GM18868 (cell line): ENCODE measurements around the gene MIP.
"Not testable (repeated sequence)": the region's sequence is repeated elsewhere in the genome, so short reads cannot be mapped to it uniquely, and the experiment has no call there.

Source experiments
- ATAC-seq: cut with Tn5 transposase; IDR thresholded peaks from one replicate; pipeline ENCODE4 v1.9.1; 2021; ENCODE audit warnings: mild to moderate bottlenecking, moderate library complexity; ENCODE audit not compliant: unreplicated experiment

The MIP gene

DNA sequence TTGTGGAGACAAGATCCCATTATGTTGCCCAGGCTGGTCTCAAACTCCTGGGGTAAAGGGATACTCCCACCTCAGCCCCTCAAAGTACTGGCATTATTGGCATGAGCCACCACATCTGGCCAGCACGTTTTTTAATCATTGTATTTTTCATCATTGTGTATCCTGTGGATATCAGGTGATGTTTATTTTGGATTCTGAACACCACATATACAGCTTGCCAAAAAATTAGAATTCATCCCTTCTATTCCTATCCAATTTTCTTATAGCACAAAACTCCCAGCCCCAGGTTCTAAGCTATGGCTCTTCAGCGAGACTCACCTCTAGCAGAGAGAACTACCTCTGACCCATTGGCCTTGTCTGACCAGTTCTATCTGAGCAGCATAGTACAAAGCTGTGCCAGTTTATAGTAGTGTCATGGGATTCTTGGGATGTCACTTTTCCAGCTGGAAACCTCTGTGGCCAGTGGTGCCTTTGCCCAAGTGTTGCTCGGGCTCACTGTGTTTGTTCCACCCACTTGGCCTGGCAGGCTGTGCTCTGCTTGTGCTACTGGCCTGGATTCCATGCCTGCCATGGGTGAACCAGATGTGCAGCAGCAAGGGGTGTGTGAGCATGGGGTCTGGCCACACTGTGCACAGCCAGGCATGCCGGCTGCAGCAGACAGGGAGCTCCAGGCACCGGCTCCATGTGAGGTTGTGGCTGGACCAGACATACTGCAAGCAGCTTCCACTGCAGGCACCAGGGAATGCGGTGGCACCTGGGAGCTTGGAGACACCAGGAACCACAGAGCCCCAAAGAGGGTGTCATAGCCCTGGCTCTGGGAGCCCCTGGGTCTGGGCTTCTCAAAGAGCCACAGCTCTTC is 42.4 kb downstream of the MIP start:
- no peak for ATAC-seq

DNA sequence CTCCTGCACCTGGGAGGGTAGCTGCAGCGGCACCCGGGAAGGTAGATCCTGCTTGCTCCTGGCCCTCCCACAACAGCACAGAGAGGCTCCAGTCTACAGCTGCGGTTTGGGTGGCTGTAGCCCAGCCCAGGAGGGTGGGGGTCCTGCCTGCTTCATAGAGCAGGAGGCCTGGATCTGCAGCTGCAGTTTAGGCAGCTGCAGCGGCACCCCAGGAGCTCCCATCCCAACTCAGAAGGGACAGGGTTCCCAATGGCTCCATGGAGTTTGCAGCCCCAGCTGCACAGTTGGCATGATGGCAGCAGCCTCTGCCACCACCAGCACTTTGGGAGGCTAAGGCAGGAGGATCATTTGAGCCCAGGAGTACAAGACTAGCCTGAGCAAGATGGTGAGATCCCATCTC is 43.7 kb downstream of the MIP start:
- ATAC-seq = no peak

DNA sequence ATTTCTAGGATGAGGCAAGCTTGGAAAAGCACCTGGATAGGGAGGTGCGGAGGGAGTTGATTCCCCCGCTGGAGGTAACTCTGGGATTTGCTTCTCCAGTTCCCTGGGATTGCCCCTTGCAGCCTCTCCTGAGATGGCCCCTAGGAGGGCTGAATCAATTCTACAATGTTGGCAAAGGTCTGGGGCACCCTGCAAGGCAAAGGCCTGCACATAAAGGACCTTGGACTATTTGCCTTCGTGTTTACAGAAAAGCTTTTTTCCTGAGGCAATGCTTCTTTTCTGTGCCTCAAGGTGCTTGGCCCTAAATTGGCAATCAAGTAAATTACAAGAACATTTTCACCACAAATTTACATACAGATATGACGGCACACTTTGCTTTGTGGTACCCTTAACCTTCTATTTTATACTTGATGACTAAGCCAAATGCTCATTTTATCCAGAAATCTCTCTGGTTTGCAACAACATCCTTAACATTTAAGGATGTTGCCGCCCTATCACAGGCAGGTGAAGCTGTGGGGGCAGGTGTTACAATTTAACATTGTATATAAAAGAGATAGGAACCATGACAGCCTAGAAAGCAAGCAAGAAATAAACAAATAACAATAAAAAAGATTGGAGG is 45.5 kb downstream of the MIP start:
- no peak for ATAC-seq

DNA sequence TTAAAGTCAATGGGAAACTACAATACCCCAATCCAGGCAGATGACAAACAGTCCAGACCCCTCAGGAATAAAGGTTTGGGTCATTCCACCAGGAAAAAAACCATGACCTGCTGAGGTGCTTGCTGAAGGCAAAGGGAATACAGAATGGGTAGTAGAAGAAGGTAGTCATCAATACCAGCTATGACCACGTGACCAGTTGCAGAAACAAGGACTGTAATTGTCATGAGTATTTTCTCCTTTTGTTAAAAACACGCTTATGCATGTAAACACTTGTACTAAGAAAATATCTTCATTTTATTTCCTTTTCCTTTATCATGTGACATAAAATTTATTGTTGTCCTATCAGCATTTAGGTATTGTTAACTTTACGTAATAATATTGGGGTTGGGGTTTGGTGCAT is 50.2 kb downstream of the MIP start:
- ATAC-seq = not testable (repeated sequence)

DNA sequence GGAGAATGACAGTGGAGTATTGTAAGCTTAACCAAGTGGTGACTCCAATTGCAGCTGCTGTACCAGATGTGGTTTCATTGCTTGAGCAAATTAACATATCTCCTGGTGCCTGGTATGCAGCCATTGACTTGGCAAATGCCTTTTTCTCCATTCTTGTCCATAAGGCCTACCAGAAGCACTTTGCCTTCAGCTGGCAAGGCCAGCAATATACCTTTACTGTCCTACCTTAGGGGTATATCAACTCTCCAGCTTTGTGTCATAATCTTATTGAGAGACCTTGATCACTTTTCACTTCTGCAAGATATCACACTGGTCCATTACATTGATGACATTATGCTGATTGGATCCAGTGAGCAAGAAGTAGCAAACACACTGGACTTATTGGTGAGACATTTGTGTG is 52.8 kb downstream of the MIP start:
- ATAC-seq = not testable (repeated sequence)

DNA sequence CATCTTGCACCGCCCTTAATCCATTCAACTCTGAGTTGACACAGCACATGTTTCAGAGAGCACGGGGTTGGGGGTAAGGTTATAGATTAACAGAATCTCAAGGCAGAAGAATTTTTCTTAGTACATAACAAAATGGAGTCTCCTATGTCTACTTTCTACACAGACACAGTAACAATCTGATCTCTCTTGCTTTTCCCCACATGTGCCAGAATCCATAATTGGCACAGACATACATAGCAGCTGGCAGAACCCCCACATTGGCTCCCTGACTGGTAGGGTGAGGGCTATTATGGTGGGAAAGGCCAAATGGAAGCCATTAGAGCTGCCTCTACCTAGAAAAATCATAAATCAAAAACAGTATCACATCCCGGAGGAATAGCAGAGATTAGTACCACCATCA is 53.3 kb downstream of the MIP start:
- ATAC-seq = not testable (repeated sequence)
